Measurements from ENCODE around the gene BAHCC1. TPM values are rescaled to one million over a fixed set of nuclear protein-coding genes. Genes with fewer than 3 reads are reported as not detected.

The BAHCC1 gene
- total RNA-seq, 2 donors from 2014 or later = 0.52 to 0.84 TPM

- peak; percentile 86 for DNase-seq (ENCODE audit: low spot score)
- no peaks in the 10 kb centered on the region for H3K27me3 Mint-ChIP-seq
- peak overlapping the region; percentile 84 to 89 for H3K27ac Mint-ChIP-seq
- peak overlapping the region; percentile 95 for H3K4me3 Mint-ChIP-seq
- ATAC-seq = peak; percentile 61 to 75
- peaks cover 23 to 37% of the 10 kb centered on the region in 2 donors for H3K4me1 Mint-ChIP-seq (ENCODE audit: low read depth in 2 of 2)
- peaks cover 23% of the 10 kb centered on the region for H3K36me3 Mint-ChIP-seq
- H3K9me3 Mint-ChIP-seq = no peaks in the 10 kb centered on the region
These were observed 119.7 kb downstream of the BAHCC1 start for GRCh38 chr17:81514739-81515529.

- Mint-ChIP-seq H3K4me1 (ENCODE audit: low read depth in 2 of 2) (peaks cover 19 to 32% of the 10 kb centered on the region in 2 donors), H3K27ac (peak overlapping the region; percentile 84 to 89), H3K9me3 (no peaks in the 10 kb centered on the region), H3K4me3 (peak overlapping the region; percentile 95), H3K27me3 (no peaks in the 10 kb centered on the region), H3K36me3 (peaks cover 16% of the 10 kb centered on the region)
- DNase-seq (ENCODE audit: low spot score) (peak; percentile 52), ATAC-seq (no peak)
These were observed 120.3 kb downstream of the BAHCC1 start for GRCh38 chr17:81515530-81516041.

Other genes with a start within 250 kb of the BAHCC1 start
- gene PVALEF, start 229.9 kb upstream of the BAHCC1 start, total RNA-seq = not detected
- 1 to 10 TPM; 1.8 to 7.6 TPM for gene AATK, start 229.2 kb upstream of the BAHCC1 start, total RNA-seq
- 10 to 100 TPM in 1 of 2 donors, 1 to 10 TPM in 1; 7.8 to 14.5 TPM for gene CEP131, start 172.5 kb upstream of the BAHCC1 start, total RNA-seq
- 10 to 100 TPM; 47.9 to 61.7 TPM for gene TEPSIN, start 156.4 kb upstream of the BAHCC1 start, total RNA-seq
- 100 to 1,000 TPM in 1 of 2 donors, 10 to 100 TPM in 1; 58.1 to 107 TPM for gene NDUFAF8, start 156.1 kb upstream of the BAHCC1 start, total RNA-seq
- gene SLC38A10, start 100.2 kb upstream of the BAHCC1 start, total RNA-seq = 100 to 1,000 TPM in 1 of 2 donors, 10 to 100 TPM in 1; 92.4 to 136 TPM
- 1,000 to 10,000 TPM; 4,962 to 5,145 TPM for gene ACTG1, start 117.3 kb downstream of the BAHCC1 start, total RNA-seq
- under 1 TPM; 0.21 to 0.64 TPM for gene FSCN2, start 132.9 kb downstream of the BAHCC1 start, total RNA-seq
- gene FAAP100, start 156.9 kb downstream of the BAHCC1 start, total RNA-seq = 10 to 100 TPM; 35.5 to 76.6 TPM
- 100 to 1,000 TPM; 161 to 174 TPM for gene NPLOC4, start 241.7 kb downstream of the BAHCC1 start, total RNA-seq
- under 1 TPM in 1 of 2 donors, not detected in 1; 0.50 TPM for gene TSPAN10, start 241.7 kb downstream of the BAHCC1 start, total RNA-seq

All from natural killer cell treated with Interleukin-12 subunit alpha and Interleukin-12 subunit beta and Interleukin-15 and Interleukin-18, amount 100 ng/mL, for 72 hours (primary cell).